BJ (cell line): ENCODE data around the gene KCTD2. TPM values are rescaled to one million over a fixed set of nuclear protein-coding genes. Genes with fewer than 3 reads are reported as not detected.

Experiments used
- CTCF ChIA-PET: fragments of 350-600 bp; formaldehyde crosslinking; extraction: SDS; loops from one replicate; lab custom pipeline; 2021; ENCODE audit warnings: antibody characterized with exemption, inconsistent platforms; lab: Yijun Ruan, JAX
- POLR2A ChIA-PET: fragments of 300-600 bp; sonication (Branson Sonifier 250); formaldehyde crosslinking; extraction: SDS; loops from one replicate; lab custom pipeline; 2021; ENCODE audit warnings: antibody characterized with exemption; lab: Charles Lee
- DNase-seq: peaks from one replicate; pipeline ENCODE4 v3.0.0-alpha.2; 2011; ENCODE audit warnings: low read depth
- H3K27me3 ChIP-seq: 2 replicates; pipeline ENCODE4 v1.6.0; 2011; ENCODE audit warnings: low read length; ENCODE audit not compliant: control insufficient read depth, insufficient read depth
- H3K36me3 ChIP-seq: 2 replicates; pipeline ENCODE4 v1.5.1; 2011; ENCODE audit warnings: low read length; ENCODE audit not compliant: control insufficient read depth, insufficient read depth
- H3K4me3 ChIP-seq: 2 replicates; pipeline ENCODE4 v1.5.1; 2011; ENCODE audit warnings: low read depth, mild to moderate bottlenecking, control low read depth, low read length
- polyA plus RNA-seq: library from polyadenylated mRNA; depleted of rRNA; stranded (reverse); fragments of >200 nt; gene quantifications from 2 replicates; pipeline ENCODE4 v1.2.3, GENCODE V29; 2011
- TF ChIP-seq, protein P1 (sequence below): IDR thresholded peaks from 2 replicates; pipeline ENCODE4 v1.5.1; 2011; ENCODE audit warnings: low read depth, mild to moderate bottlenecking, control low read depth, inconsistent platforms, low read length, moderate library complexity; ENCODE audit not compliant: insufficient read depth

Gene KCTD2
- polyA plus RNA-seq, 1 experiment: 28.0 TPM

DNA sequence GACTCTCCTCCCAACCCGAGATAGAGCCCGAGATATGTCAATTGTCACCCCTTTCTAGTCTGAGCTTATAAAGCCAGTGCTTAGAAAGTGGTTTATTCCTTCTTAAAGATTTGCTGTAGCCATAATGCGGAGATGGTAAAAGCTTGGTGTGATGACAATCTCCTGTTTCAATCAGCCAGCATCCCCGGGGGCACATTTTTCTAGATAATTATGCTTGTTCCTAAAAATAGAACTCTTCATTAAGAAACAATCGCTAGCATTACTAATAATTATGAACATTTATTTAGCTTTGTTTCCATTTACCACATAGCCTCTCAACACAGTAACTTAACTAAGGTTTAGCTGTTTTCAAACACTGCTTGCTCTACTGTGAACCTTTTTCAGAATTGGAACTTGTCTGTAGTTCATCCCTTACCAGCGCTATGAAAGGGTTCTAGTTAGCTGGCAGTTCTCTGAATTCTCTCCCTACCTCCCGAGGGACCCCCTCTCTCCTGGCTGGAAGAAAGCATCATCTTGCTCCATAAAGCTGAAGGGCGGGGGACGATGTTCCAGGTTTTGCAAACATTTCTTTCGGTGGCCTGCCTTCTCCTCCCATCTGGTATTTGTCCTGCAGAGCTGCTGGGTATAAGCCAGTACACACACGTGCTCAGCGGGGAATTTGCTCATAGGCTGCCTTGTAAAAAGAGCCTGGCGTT, 35.5 kb upstream of the KCTD2 start:
- H3K27me3 ChIP-seq: no peaks in the 10 kb centered on the region
- ChIA-PET POLR2A (interaction anchor here (0.8 kb wide), 1 partner anchor 29 kb away, joined by 3 read pairs; no protein-coding TSS in a partner anchor), CTCF (interaction anchor here (0.6 to 4.8 kb wide), 15 partner anchors 11 to 190 kb away, joined by 3 to 52 read pairs (median 4); partner anchors contain the start of genes CDR2L and HID1)
- DNase-seq: no peak
- H3K4me3 ChIP-seq: peak overlapping the region; percentile 69
- TF ChIP-seq, protein P1, sequence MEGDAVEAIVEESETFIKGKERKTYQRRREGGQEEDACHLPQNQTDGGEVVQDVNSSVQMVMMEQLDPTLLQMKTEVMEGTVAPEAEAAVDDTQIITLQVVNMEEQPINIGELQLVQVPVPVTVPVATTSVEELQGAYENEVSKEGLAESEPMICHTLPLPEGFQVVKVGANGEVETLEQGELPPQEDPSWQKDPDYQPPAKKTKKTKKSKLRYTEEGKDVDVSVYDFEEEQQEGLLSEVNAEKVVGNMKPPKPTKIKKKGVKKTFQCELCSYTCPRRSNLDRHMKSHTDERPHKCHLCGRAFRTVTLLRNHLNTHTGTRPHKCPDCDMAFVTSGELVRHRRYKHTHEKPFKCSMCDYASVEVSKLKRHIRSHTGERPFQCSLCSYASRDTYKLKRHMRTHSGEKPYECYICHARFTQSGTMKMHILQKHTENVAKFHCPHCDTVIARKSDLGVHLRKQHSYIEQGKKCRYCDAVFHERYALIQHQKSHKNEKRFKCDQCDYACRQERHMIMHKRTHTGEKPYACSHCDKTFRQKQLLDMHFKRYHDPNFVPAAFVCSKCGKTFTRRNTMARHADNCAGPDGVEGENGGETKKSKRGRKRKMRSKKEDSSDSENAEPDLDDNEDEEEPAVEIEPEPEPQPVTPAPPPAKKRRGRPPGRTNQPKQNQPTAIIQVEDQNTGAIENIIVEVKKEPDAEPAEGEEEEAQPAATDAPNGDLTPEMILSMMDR: no peak
- no peaks in the 10 kb centered on the region for H3K36me3 ChIP-seq

DNA sequence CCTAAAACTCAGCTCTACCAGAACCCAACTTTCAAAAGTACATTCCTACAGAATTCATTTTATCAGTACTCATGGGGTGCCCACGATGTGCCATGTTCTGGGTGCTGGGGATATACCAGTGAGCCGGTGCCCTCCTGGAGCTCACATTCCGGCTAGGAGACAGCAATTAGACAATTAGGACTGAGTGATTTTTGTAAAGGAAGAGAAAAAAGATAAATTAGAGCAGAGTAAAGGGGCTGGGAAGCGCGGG, 35.0 kb upstream of the KCTD2 start:
- peak overlapping the region; percentile 69 for H3K4me3 ChIP-seq
- ChIA-PET CTCF (interaction anchor here (0.7 to 4.8 kb wide), 16 partner anchors 11 to 190 kb away, joined by 3 to 52 read pairs (median 4); partner anchors contain the start of genes CDR2L and HID1), POLR2A (interaction anchor here (0.8 kb wide), 1 partner anchor 29 kb away, joined by 3 read pairs; no protein-coding TSS in a partner anchor)
- H3K36me3 ChIP-seq: no peaks in the 10 kb centered on the region
- DNase-seq: no peak
- no peaks in the 10 kb centered on the region for H3K27me3 ChIP-seq
- TF ChIP-seq, protein P1: no peak

DNA sequence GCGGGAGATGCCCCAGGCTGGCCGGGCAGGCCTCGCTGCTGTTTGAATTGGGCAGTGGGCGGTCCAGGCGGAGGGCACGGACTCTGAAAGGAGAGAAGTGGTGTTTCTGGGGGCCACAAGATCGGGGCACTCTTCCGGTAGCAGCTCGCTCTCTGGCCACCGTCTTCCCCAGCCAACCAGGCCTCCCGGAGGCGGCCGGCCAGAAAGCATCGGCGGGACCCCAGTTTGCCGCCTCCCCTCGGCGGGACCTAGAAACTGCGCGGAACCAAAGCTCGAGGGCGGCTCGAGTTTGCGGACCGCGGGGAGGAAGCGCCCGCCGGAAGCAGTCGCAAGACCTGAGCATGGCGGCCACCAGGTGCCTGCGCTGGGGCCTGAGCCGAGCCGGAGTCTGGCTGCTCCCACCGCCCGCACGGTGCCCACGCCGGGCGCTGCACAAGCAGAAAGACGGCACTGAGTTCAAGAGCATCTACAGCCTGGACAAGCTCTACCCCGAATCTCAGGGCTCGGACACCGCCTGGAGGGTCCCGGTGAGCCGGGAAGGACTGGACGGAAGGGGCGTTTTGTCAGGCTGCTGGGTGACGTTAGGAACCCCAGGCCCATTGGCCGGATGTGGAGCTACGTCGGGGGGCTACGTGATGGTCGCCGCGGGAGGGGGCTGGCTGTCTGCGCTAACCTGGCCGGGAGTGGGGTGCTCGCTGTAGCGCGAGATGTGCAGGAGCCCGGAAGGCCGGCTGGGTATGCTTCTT, 34.5 kb upstream of the KCTD2 start, which contains the start of gene MRPL58:
TSS of gene MRPL58 (plus strand) at position 325 of the 746 bp plus-strand sequence. CDS start at position 342, 17 bp downstream.
- POLR2A ChIA-PET: interaction anchor here (0.8 kb wide), 1 partner anchor 30 kb away, joined by 3 read pairs; no protein-coding TSS in a partner anchor

DNA sequence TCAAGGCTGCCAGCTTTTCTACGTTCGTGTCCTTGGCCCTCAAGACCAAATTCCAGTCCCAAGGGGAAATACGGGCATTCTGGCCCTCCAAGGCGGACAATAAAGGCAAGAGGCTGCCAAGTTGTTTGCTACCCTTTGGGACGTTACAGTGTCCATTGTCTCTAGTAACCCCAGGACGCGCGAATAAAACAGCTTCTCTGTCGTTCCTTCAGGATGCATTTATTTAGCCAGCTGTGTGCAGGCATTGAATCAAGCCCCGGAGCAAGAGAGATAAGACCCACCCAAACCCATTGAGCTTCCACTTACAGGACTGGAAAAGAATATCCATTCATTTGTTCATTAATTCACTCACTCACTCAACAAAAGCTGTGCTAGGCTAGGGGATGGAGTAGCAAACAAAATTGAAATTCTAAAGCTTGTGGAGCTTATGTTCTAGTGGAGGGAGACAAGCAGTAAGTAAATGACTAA, 33.9 kb upstream of the KCTD2 start:
- POLR2A ChIA-PET: no interaction called here
- CTCF ChIA-PET: interaction anchor here (1.0 to 4.8 kb wide), 11 partner anchors 11 to 189 kb away, joined by 3 to 52 read pairs (median 5); no protein-coding TSS in a partner anchor

More for the DNA sequence above, 34.5 kb upstream of the KCTD2 start, which contains the start of gene MRPL58:
- H3K36me3 ChIP-seq: no peaks in the 10 kb centered on the region
- peak within 1 kb of the TSS; percentile 69 for H3K4me3 ChIP-seq
- no peak for DNase-seq
- TF ChIP-seq, protein P1: peak; percentile 72
- CTCF ChIA-PET: interaction anchor here (0.7 to 4.8 kb wide), 18 partner anchors 12 to 189 kb away, joined by 3 to 52 read pairs (median 5); partner anchors contain the start of genes CDR2L and HID1
- H3K27me3 ChIP-seq: no peaks in the 10 kb centered on the region

More for the DNA sequence above, 33.9 kb upstream of the KCTD2 start:
- no peaks in the 10 kb centered on the region for H3K36me3 ChIP-seq
- H3K4me3 ChIP-seq: peak overlapping the region; percentile 69
- no peak for DNase-seq
- no peaks in the 10 kb centered on the region for H3K27me3 ChIP-seq
- TF ChIP-seq, protein P1: no peak
